ENCODE results near the gene RCOR1.

The RCOR1 gene

GRCh38 chr14:102581193-102581592, 11.3 kb upstream of the RCOR1 start:
- Histone ChIP-seq H3K79me2 (ENCODE audit: insufficient read depth, low read length) (no peaks in the 10 kb centered on the region), H3K9me2 (ENCODE audit: low read depth, low read length) (no peaks in the 10 kb centered on the region), H4K20me1 (ENCODE audit: insufficient read depth, low read length) (no peaks in the 10 kb centered on the region), H3K27me3 (ENCODE audit: insufficient read depth, low read length) (no peaks in the 10 kb centered on the region), H3K4me2 (ENCODE audit: low read length) (no peak overlapping the region), H3K36me3 (ENCODE audit: insufficient read depth, low read length) (no peaks in the 10 kb centered on the region), H2AFZ (ENCODE audit: low read length) (no peak overlapping the region), H3F3A (ENCODE audit: insufficient read depth, low read length) (no peaks in the 10 kb centered on the region), H3K9me3 (ENCODE audit: low read length) (no peaks in the 10 kb centered on the region), H3K4me1 (ENCODE audit: insufficient read depth, low read length, severe bottlenecking) (no peaks in the 10 kb centered on the region), H3K27ac (ENCODE audit: low read depth, low read length, poor library complexity, severe bottlenecking) (no peak overlapping the region), H3K9ac (ENCODE audit: low read length) (no peak overlapping the region), H3K4me3 (ENCODE audit: low read depth, low read length, poor library complexity, severe bottlenecking) (no peak overlapping the region)
- TF ChIP-seq EZH2 (IDR thresholded peaks at IDR 0.05; ENCODE audit: borderline replicate concordance, low read length): no peak
- TF ChIP-seq CTCF (IDR thresholded peaks at IDR 0.05; ENCODE audit: low read length): no peak

- H3K9me3 ChIP-seq (ENCODE audit: low read length): no peaks in the 10 kb centered on the region
- no peak overlapping the region for H3K4me2 ChIP-seq (ENCODE audit: low read length)
- H3K4me1 ChIP-seq (ENCODE audit: insufficient read depth, low read length, severe bottlenecking): no peaks in the 10 kb centered on the region
- H3K27ac ChIP-seq (ENCODE audit: low read depth, low read length, poor library complexity, severe bottlenecking): no peak overlapping the region
- no peaks in the 10 kb centered on the region for H3K9me2 ChIP-seq (ENCODE audit: low read depth, low read length)
- no peaks in the 10 kb centered on the region for H3K27me3 ChIP-seq (ENCODE audit: insufficient read depth, low read length)
- no peak overlapping the region for H3K4me3 ChIP-seq (ENCODE audit: low read depth, low read length, poor library complexity, severe bottlenecking)
- H3K9ac ChIP-seq (ENCODE audit: low read length): no peak overlapping the region
- no peaks in the 10 kb centered on the region for H3K79me2 ChIP-seq (ENCODE audit: insufficient read depth, low read length)
- H4K20me1 ChIP-seq (ENCODE audit: insufficient read depth, low read length): no peaks in the 10 kb centered on the region
- H2AFZ ChIP-seq (ENCODE audit: low read length): no peak overlapping the region
- no peaks in the 10 kb centered on the region for H3F3A ChIP-seq (ENCODE audit: insufficient read depth, low read length)
- TF ChIP-seq EZH2 (IDR thresholded peaks at IDR 0.05; ENCODE audit: borderline replicate concordance, low read length) (no peak), CTCF (IDR thresholded peaks at IDR 0.05; ENCODE audit: low read length) (no peak)
- no peaks in the 10 kb centered on the region for H3K36me3 ChIP-seq (ENCODE audit: insufficient read depth, low read length)
Measured at GRCh38 chr14:102583726-102584125, 8.7 kb upstream of the RCOR1 start.

- H3K27me3 ChIP-seq (ENCODE audit: insufficient read depth, low read length): no peaks in the 10 kb centered on the region
- H2AFZ ChIP-seq (ENCODE audit: low read length): no peak overlapping the region
- H3K79me2 ChIP-seq (ENCODE audit: insufficient read depth, low read length): no peaks in the 10 kb centered on the region
- H3F3A ChIP-seq (ENCODE audit: insufficient read depth, low read length): no peaks in the 10 kb centered on the region
- TF ChIP-seq CTCF (IDR thresholded peaks at IDR 0.05; ENCODE audit: low read length) (no peak), EZH2 (IDR thresholded peaks at IDR 0.05; ENCODE audit: borderline replicate concordance, low read length) (no peak)
- H3K4me3 ChIP-seq (ENCODE audit: low read depth, low read length, poor library complexity, severe bottlenecking): no peak overlapping the region
- no peaks in the 10 kb centered on the region for H4K20me1 ChIP-seq (ENCODE audit: insufficient read depth, low read length)
- H3K27ac ChIP-seq (ENCODE audit: low read depth, low read length, poor library complexity, severe bottlenecking): no peak overlapping the region
- H3K9me3 ChIP-seq (ENCODE audit: low read length): no peaks in the 10 kb centered on the region
- H3K9ac ChIP-seq (ENCODE audit: low read length): no peak overlapping the region
- no peak overlapping the region for H3K4me2 ChIP-seq (ENCODE audit: low read length)
- H3K4me1 ChIP-seq (ENCODE audit: insufficient read depth, low read length, severe bottlenecking): no peaks in the 10 kb centered on the region
- no peaks in the 10 kb centered on the region for H3K36me3 ChIP-seq (ENCODE audit: insufficient read depth, low read length)
- no peaks in the 10 kb centered on the region for H3K9me2 ChIP-seq (ENCODE audit: low read depth, low read length)
Measured at GRCh38 chr14:102584871-102585869, 7.3 kb upstream of the RCOR1 start.

Data from OCI-LY1 (cell line).